HG02642 (cell line): ENCODE results near the gene MOGAT3.

ENCODE experiments used
- ATAC-seq: cut with Tn5 transposase; IDR thresholded peaks from one replicate; pipeline ENCODE4 v1.9.1; 2021; ENCODE audit warnings: mild to moderate bottlenecking; ENCODE audit not compliant: unreplicated experiment, poor library complexity

Gene MOGAT3

GRCh38 chr7:101163279-101164070, 37.4 kb downstream of the MOGAT3 start:
- no peak for ATAC-seq

GRCh38 chr7:101162551-101163278, 38.1 kb downstream of the MOGAT3 start:
- ATAC-seq = no peak

- ATAC-seq = no peak
These were observed 39.0 kb downstream of the MOGAT3 start for GRCh38 chr7:101161692-101162471.

- ATAC-seq = no peak
These were observed 39.9 kb downstream of the MOGAT3 start for GRCh38 chr7:101160910-101161309.

- no peak for ATAC-seq
These were observed 40.9 kb downstream of the MOGAT3 start for GRCh38 chr7:101159696-101160674.

GRCh38 chr7:101156866-101157589, 43.8 kb downstream of the MOGAT3 start:
- ATAC-seq = no peak

GRCh38 chr7:101156277-101156676, 44.6 kb downstream of the MOGAT3 start:
- ATAC-seq = no peak

GRCh38 chr7:101155303-101155702, 45.5 kb downstream of the MOGAT3 start:
- no peak for ATAC-seq

- peak; percentile 19 for ATAC-seq
These were observed 46.1 kb downstream of the MOGAT3 start for GRCh38 chr7:101154693-101155102.

- ATAC-seq = peak; percentile 89
These were observed 46.7 kb downstream of the MOGAT3 start, which contains the start of gene AP1S1 for GRCh38 chr7:101153969-101154692. TSS of gene AP1S1 (plus strand) at chr7:101154476. CDS start at chr7:101154515, 39 bp downstream.

- ATAC-seq = no peak
These were observed 48.8 kb downstream of the MOGAT3 start for GRCh38 chr7:101151908-101152651.
